GM06990 (cell line): ENCODE data around the gene IL32.

Experiments
- DNase-seq: peaks from one replicate; pipeline ENCODE4 v3.0.0-alpha.2; 2011; ENCODE audit not compliant: insufficient read length; ENCODE audit errors: extremely low read depth
- H3K27me3 ChIP-seq: replicated peaks from 2 replicates; pipeline ENCODE4 v1.6.0; 2011; ENCODE audit warnings: low read length; ENCODE audit not compliant: control insufficient read depth, insufficient read depth
- H3K36me3 ChIP-seq: 2 replicates; pipeline ENCODE4 v1.5.1; 2011; ENCODE audit warnings: low read length; ENCODE audit not compliant: control insufficient read depth, insufficient read depth
- H3K4me3 ChIP-seq: replicated peaks from 2 replicates; pipeline ENCODE4 v1.5.1; 2011; ENCODE audit warnings: low read depth, mild to moderate bottlenecking, control low read depth, low read length
- TF ChIP-seq, protein P1 (sequence below): IDR thresholded peaks from 2 replicates; pipeline ENCODE4 v1.5.1; 2011; ENCODE audit warnings: low read length, control low read depth, mild to moderate bottlenecking, inconsistent platforms; ENCODE audit not compliant: insufficient read depth, poor library complexity, severe bottlenecking

The IL32 gene

DNA sequence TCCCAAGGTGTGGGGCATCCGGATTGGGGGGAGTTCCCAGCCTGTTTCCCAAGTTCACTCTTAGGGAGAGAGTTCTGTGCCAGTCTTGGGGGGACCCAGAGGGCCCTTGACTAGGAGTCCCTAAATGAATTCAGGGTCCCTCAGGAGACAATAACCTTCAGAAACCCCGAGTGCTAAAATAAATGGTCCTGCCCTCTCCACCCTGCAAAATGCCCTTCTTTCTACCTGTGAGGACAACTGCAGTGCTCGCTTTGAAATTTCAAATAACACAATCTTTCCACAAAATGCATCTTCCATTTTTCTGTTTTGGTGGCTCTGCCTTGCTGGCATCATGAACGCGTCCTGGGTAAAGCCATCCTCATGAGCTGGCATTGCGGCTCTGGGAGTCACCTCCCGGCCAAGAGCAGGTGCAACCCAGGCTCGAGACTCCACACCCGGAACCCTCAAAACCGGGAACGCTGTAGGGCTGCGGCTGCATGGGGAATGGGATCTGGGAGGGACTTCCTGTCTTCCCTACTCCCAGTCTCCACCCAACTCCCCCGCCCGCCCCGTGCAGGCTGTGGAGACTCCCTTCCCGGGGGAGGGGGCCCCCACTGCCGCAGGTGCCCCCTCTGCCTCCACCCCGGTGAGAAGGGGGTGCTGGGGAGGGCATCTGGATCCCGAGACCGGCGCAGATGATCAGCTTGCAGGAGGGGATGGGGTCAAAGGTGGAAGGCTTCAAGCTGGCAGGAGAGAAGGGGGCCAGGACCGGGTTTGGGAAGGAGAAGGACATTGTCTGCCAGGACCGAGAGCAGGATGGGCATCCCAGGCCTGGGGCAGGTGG, 46.8 kb downstream of the IL32 start, which contains the start of gene ZNF205:
ZNF205 (plus strand) TSS at position 529 of the 823 bp plus-strand sequence. CDS start 845 bp downstream, outside the sequence.
- Histone ChIP-seq H3K27me3 (no peaks in the 10 kb centered on the region; the same call in 1 of the 2 replicates), H3K36me3 (no peaks in the 10 kb centered on the region), H3K4me3 (peak within 1 kb of the TSS; percentile 41)
- TF ChIP-seq, protein P1, sequence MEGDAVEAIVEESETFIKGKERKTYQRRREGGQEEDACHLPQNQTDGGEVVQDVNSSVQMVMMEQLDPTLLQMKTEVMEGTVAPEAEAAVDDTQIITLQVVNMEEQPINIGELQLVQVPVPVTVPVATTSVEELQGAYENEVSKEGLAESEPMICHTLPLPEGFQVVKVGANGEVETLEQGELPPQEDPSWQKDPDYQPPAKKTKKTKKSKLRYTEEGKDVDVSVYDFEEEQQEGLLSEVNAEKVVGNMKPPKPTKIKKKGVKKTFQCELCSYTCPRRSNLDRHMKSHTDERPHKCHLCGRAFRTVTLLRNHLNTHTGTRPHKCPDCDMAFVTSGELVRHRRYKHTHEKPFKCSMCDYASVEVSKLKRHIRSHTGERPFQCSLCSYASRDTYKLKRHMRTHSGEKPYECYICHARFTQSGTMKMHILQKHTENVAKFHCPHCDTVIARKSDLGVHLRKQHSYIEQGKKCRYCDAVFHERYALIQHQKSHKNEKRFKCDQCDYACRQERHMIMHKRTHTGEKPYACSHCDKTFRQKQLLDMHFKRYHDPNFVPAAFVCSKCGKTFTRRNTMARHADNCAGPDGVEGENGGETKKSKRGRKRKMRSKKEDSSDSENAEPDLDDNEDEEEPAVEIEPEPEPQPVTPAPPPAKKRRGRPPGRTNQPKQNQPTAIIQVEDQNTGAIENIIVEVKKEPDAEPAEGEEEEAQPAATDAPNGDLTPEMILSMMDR = no peak
- no peak for DNase-seq

- TF ChIP-seq, protein P1 = no peak
- no peak for DNase-seq
- Histone ChIP-seq H3K36me3 (no peaks in the 10 kb centered on the region), H3K27me3 (no peaks in the 10 kb centered on the region; the same call in 1 of the 2 replicates), H3K4me3 (peak overlapping the region; percentile 41)
These were observed 47.6 kb downstream of the IL32 start for GRCh38 chr16:3112881-3113574.

- Histone ChIP-seq H3K4me3 (no peak overlapping the region), H3K36me3 (no peaks in the 10 kb centered on the region), H3K27me3 (no peaks in the 10 kb centered on the region; the same call in 1 of the 2 replicates)
- TF ChIP-seq, protein P1 = no peak
- DNase-seq = no peak
These were observed 48.5 kb downstream of the IL32 start for GRCh38 chr16:3113765-3114479.

- H3K27me3 ChIP-seq = no peaks in the 10 kb centered on the region; the same call in 1 of the 2 replicates
- no peak overlapping the region for H3K4me3 ChIP-seq
- TF ChIP-seq, protein P1 = no peak
- DNase-seq = no peak
- no peaks in the 10 kb centered on the region for H3K36me3 ChIP-seq
These were observed 49.6 kb downstream of the IL32 start for GRCh38 chr16:3115003-3115402.

GRCh38 chr16:3115561-3115960, 50.1 kb downstream of the IL32 start:
- TF ChIP-seq, protein P1 = peak; percentile 35
- H3K4me3 ChIP-seq = no peak overlapping the region
- no peaks in the 10 kb centered on the region; the same call in 1 of the 2 replicates for H3K27me3 ChIP-seq
- H3K36me3 ChIP-seq = no peaks in the 10 kb centered on the region
- DNase-seq = no peak
